Osteocyte (in vitro differentiated cells): ENCODE measurements around the gene MYO5B. TPM values are rescaled to one million over a fixed set of nuclear protein-coding genes. Genes with fewer than 3 reads are reported as not detected.
"Not testable (repeated sequence)": the region's sequence is repeated elsewhere in the genome, so short reads cannot be mapped to it uniquely, and the experiment has no call there.

Experiments
- DNase-seq: peaks from one replicate; pipeline ENCODE4 v3.0.0; 2021; ENCODE audit warnings: mixed read lengths; ENCODE audit not compliant: unreplicated experiment; ENCODE audit errors: extremely low spot score
- H3K27ac Mint-ChIP-seq: one replicate; pipeline ENCODE4 v1.8.0; 2021; ENCODE audit warnings: mild to moderate bottlenecking, mixed read lengths; ENCODE audit not compliant: unreplicated experiment
- H3K27me3 Mint-ChIP-seq: one replicate; pipeline ENCODE4 v1.8.0; 2021; ENCODE audit warnings: mixed read lengths; ENCODE audit not compliant: unreplicated experiment
- H3K36me3 Mint-ChIP-seq: one replicate; pipeline ENCODE4 v1.8.0; 2021; ENCODE audit warnings: mixed read lengths; ENCODE audit not compliant: unreplicated experiment
- H3K4me1 Mint-ChIP-seq: one replicate; pipeline ENCODE4 v1.8.0; 2021; ENCODE audit warnings: mixed read lengths; ENCODE audit not compliant: unreplicated experiment
- H3K4me3 Mint-ChIP-seq: one replicate; pipeline ENCODE4 v1.8.0; 2021; ENCODE audit warnings: mild to moderate bottlenecking, moderate library complexity, mixed read lengths; ENCODE audit not compliant: unreplicated experiment
- H3K9me3 Mint-ChIP-seq: one replicate; pipeline ENCODE4 v1.8.0; 2021; ENCODE audit warnings: mixed read lengths; ENCODE audit not compliant: unreplicated experiment
- total RNA-seq: library from RNA; stranded (reverse); gene quantifications from 2 replicates; pipeline ENCODE4 v1.2.1, GENCODE V29; 2021
- TF ChIP-seq, protein P1 (sequence below): fragments of 200-600 bp; sonication (generic); IDR thresholded peaks from 2 replicates; pipeline ENCODE4 v1.5.0; 2021; ENCODE audit warnings: antibody characterized with exemption, mild to moderate bottlenecking, moderate library complexity

The MYO5B gene
- total RNA-seq, 1 donor from 2014 or later, result not detected

DNA sequence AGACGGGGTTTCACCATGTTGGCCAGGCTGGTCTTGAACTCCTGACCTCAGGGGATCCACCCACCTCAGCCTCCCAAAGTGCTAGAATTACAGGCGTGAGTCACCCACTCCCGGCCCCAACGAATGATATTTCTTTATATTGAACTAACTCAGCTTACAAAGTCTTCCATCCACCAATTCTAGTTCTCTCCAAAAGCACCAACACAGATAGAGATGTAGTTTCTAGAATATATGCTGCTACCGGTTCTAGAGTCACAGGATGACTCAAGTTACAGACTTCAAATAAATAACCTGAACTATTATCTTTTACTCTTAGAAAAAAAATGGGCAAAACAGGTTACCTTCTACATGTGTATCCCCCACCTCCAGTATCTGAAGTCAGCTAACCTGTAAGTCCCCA lies 390.9 kb downstream of the MYO5B start:
- TF ChIP-seq, protein P1, sequence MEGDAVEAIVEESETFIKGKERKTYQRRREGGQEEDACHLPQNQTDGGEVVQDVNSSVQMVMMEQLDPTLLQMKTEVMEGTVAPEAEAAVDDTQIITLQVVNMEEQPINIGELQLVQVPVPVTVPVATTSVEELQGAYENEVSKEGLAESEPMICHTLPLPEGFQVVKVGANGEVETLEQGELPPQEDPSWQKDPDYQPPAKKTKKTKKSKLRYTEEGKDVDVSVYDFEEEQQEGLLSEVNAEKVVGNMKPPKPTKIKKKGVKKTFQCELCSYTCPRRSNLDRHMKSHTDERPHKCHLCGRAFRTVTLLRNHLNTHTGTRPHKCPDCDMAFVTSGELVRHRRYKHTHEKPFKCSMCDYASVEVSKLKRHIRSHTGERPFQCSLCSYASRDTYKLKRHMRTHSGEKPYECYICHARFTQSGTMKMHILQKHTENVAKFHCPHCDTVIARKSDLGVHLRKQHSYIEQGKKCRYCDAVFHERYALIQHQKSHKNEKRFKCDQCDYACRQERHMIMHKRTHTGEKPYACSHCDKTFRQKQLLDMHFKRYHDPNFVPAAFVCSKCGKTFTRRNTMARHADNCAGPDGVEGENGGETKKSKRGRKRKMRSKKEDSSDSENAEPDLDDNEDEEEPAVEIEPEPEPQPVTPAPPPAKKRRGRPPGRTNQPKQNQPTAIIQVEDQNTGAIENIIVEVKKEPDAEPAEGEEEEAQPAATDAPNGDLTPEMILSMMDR, result no peak
- Mint-ChIP-seq H3K27ac (no peak overlapping the region), H3K4me1 (peaks cover 6% of the 10 kb centered on the region), H3K27me3 (no peaks in the 10 kb centered on the region), H3K36me3 (peaks cover 13% of the 10 kb centered on the region), H3K4me3 (no peak overlapping the region), H3K9me3 (peaks cover 8% of the 10 kb centered on the region)
- DNase-seq, result no peak

DNA sequence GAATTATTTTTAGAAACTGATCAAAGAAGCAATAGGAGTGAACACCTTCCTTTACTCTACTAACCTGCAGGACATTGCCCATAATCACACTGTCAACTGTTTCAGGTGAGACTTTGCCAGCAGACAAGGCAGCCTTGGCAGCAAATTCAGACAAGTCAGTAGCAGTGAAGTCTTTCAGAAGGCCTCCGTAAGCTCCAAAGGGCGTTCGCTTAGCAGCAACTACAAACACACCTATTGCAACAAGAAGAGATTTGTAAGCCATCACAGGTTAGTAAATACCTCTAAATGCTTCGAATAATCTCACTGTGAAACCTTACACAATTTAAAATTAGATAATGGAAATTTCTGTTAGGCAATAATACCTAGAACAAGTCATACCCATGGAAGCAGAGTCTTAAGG lies 392.3 kb downstream of the MYO5B start:
- Mint-ChIP-seq H3K27ac (no peak overlapping the region), H3K4me3 (no peak overlapping the region), H3K9me3 (peaks cover 4% of the 10 kb centered on the region), H3K27me3 (no peaks in the 10 kb centered on the region), H3K4me1 (peaks cover 10% of the 10 kb centered on the region), H3K36me3 (peaks cover 15% of the 10 kb centered on the region)
- no peak for DNase-seq
- TF ChIP-seq, protein P1, result no peak

DNA sequence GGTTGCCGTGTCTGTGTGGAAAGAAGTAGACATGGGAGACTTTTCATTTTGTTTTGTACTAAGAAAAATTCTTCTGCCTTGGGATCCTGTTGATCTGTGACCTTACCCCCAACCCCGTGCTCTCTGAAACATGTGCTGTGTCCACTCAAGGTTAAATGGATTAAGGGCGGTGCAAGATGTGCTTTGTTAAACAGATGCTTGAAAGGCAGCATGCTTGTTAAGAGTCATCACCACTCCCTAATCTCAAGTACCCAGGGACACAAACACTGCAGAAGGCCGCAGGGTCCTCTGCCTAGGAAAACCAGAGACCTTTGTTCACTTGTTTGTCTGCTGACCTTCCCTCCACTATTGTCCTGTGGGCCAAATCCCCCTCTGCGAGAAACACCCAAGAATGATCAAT lies 394.5 kb downstream of the MYO5B start:
- not testable (repeated sequence) for H3K9me3 Mint-ChIP-seq, H3K4me3 Mint-ChIP-seq, H3K27me3 Mint-ChIP-seq, DNase-seq, H3K27ac Mint-ChIP-seq
- H3K4me1 Mint-ChIP-seq, result peaks cover 18% of the 10 kb centered on the region
- peaks cover 19% of the 10 kb centered on the region for H3K36me3 Mint-ChIP-seq

DNA sequence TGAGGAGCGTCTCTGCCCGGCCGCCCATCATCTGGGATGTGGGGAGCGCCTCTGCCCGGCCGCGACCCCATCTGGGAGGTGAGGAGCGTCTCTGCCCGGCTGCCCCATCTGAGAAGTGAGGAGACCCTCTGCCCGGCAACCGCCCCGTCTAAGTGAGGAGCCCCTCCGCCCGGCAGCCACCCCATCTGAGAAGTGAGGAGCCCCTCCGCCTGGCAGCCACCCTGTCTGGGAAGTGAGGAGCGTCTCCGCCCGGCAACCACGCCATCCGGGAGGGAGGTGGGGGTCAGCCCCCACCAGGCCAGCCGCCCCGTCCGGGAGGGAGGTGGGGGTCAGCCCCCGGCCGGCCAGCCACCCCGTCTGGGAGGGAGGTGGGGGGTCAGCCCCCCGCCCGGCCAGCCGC lies 395.1 kb downstream of the MYO5B start:
- H3K4me3 Mint-ChIP-seq, H3K27ac Mint-ChIP-seq, H3K9me3 Mint-ChIP-seq, DNase-seq, H3K27me3 Mint-ChIP-seq: not testable (repeated sequence)
- Mint-ChIP-seq H3K36me3 (peaks cover 19% of the 10 kb centered on the region), H3K4me1 (peaks cover 18% of the 10 kb centered on the region)

DNA sequence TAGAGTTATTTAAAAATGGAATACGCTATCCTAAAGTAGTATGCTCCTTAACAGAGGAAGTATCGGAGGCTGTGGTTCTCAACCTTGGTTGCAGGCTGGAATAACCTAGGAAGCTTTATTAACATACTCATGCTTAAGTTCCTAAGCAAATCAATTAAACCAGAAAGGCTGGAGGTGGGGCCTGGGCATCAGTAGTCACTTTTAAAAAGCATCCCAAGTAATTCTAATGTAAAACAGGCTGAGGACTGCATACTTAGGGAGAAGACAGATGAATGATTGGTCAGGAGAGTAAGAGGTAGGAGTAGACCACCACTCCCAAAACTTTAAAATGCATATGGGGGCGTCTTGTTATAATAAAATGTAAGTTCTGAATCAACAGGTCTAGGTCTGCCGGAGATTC lies 396.9 kb downstream of the MYO5B start:
- Mint-ChIP-seq H3K4me3 (no peak overlapping the region), H3K4me1 (peaks cover 18% of the 10 kb centered on the region), H3K27me3 (no peaks in the 10 kb centered on the region), H3K27ac (no peak overlapping the region), H3K9me3 (no peaks in the 10 kb centered on the region), H3K36me3 (peaks cover 25% of the 10 kb centered on the region)
- TF ChIP-seq, protein P1, result no peak
- no peak for DNase-seq

DNA sequence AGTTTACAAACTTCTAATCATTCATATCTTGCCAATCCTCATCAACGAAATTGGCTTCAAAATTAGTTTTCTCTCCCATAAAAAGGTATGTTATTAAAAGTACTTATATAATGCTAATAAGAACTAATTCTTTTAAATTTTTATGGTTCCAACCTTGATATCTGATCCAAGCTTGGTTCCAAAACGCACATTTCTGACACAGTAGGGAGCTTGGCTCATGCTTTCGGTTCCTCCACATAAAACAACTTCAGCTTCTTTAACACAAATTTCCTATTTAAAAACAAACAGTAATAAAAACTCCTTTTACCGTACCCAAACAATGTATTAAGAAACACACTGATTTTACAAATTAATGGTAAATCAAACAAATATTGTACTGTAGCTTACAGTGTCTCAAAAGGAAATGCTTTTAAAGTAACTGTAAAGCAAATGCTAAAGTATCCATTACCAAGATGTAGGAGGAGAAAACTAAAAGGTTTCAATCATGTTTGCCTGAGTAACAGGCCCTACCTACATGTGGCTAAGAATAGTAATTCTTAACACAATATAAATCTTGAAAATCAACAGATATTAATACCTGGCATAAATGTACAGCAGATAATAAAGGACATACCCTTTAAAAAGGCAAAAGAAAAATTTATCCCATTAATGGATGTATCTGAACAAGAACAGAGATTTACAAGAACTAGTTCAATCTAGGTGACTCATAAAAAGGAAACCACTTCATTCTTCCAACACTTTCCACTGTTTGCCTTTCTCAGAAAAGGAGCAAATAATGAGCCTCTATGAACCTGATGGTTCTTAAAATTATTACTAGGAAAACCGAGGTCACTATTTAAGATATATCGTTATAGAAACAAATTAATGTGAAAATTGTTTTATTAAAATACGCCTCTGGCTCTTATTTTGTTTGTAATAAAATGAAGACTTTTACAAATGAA lies 399.1 kb downstream of the MYO5B start:
- no peak for DNase-seq
- TF ChIP-seq, protein P1, result no peak

More for the DNA sequence above, 399.1 kb downstream of the MYO5B start:
- Mint-ChIP-seq H3K4me3 (no peak overlapping the region), H3K4me1 (peaks cover 15% of the 10 kb centered on the region), H3K9me3 (no peaks in the 10 kb centered on the region), H3K27me3 (no peaks in the 10 kb centered on the region), H3K27ac (no peak overlapping the region), H3K36me3 (peaks cover 30% of the 10 kb centered on the region)
